ENCODE data around the gene MRRF.

- TF ChIP-seq CTCF (IDR thresholded peaks at IDR 0.05) = no peak
- no peak for TF ChIP-seq EZH2 (IDR thresholded peaks at IDR 0.05)
- no peak for TF ChIP-seq EZH2phosphoT487 (IDR thresholded peaks at IDR 0.05)
These were observed 46.4 kb upstream of the MRRF start for GRCh38 chr9:122218071-122218934.
